Neural cell (in vitro differentiated cells): ENCODE results near the gene SHB. TPM values are rescaled to one million over a fixed set of nuclear protein-coding genes. Genes with fewer than 3 reads are reported as not detected.

ENCODE experiments used
- H2AFZ ChIP-seq: fragments of 200-600, 300-800 bp; sonication (generic), shearing (Covaris generic); 2 replicates; pipeline ENCODE4 v1.6.0; 2014; ENCODE audit warnings: low read depth, mild to moderate bottlenecking, antibody characterized with exemption, low read length, moderate library complexity
- H3F3A ChIP-seq: fragments of 200-600 bp; shearing (Covaris generic); 2 replicates; pipeline ENCODE4 v1.6.1; 2016; ENCODE audit warnings: mild to moderate bottlenecking, moderate library complexity, mixed read lengths, antibody characterized with exemption, low read length; ENCODE audit not compliant: insufficient read depth, poor library complexity, severe bottlenecking
- H3K27ac ChIP-seq: fragments of 200-600, 300-800 bp; sonication (generic), shearing (Covaris generic); 2 replicates; pipeline ENCODE4 v1.5.1; 2014; ENCODE audit warnings: mild to moderate bottlenecking, low read length, moderate library complexity
- H3K27me3 ChIP-seq: fragments of 300-800, 200-600 bp; sonication (generic), shearing (Covaris generic); 2 replicates; pipeline ENCODE4 v1.6.0; 2014; ENCODE audit warnings: mild to moderate bottlenecking, low read depth, low read length, moderate library complexity; ENCODE audit not compliant: insufficient read depth
- H3K36me3 ChIP-seq: fragments of 300-800, 200-600 bp; sonication (generic), shearing (Covaris generic); 2 replicates; pipeline ENCODE4 v1.5.1; 2014; ENCODE audit warnings: mild to moderate bottlenecking, antibody characterized with exemption, low read length, moderate library complexity; ENCODE audit not compliant: insufficient read depth
- H3K4me2 ChIP-seq: fragments of 300-800, 200-600 bp; sonication (generic), shearing (Covaris generic); 2 replicates; pipeline ENCODE4 v1.6.0; 2014; ENCODE audit warnings: mild to moderate bottlenecking, low read length
- H3K4me3 ChIP-seq: fragments of 300-800, 200-600 bp; sonication (generic), shearing (Covaris generic); 2 replicates; pipeline ENCODE4 v1.5.1; 2014; ENCODE audit warnings: mild to moderate bottlenecking, low read length, moderate library complexity
- H3K79me2 ChIP-seq: fragments of 200-600 bp; shearing (Covaris generic); replicated peaks from 2 replicates; pipeline ENCODE4 v1.6.0; 2014; ENCODE audit warnings: mild to moderate bottlenecking, low read length, moderate library complexity; ENCODE audit not compliant: insufficient read depth
- H3K9ac ChIP-seq: fragments of 300-800, 200-600 bp; sonication (generic), shearing (Covaris generic); 2 replicates; pipeline ENCODE4 v1.6.1; 2016; ENCODE audit warnings: mild to moderate bottlenecking, low read length, mixed read lengths
- H3K9me2 ChIP-seq: fragments of 200-600 bp; shearing (Covaris generic); 2 replicates; pipeline ENCODE4 v1.6.1; 2016; ENCODE audit warnings: mild to moderate bottlenecking, low read length, mixed read lengths; ENCODE audit not compliant: insufficient read depth
- H3K9me3 ChIP-seq: fragments of 200-600, 300-800 bp; sonication (generic), shearing (Covaris generic); 2 replicates; pipeline ENCODE4 v1.6.1; 2016; ENCODE audit warnings: mild to moderate bottlenecking, mixed run types, low read length, moderate library complexity, mixed read lengths
- H4K20me1 ChIP-seq: fragments of 200-600 bp; shearing (Covaris generic); 2 replicates; pipeline ENCODE4 v1.6.1; 2016; ENCODE audit warnings: mild to moderate bottlenecking, mixed run types; ENCODE audit not compliant: insufficient read depth
- EP300 ChIP-seq: fragments of 450-650 bp; conservative IDR thresholded peaks from 2 replicates; pipeline ENCODE4 v1.6.1; 2014; ENCODE audit warnings: antibody characterized with exemption, mild to moderate bottlenecking, moderate library complexity; ENCODE audit not compliant: poor library complexity, severe bottlenecking
- EZH2 ChIP-seq: fragments of 200-600, 300-800 bp; shearing (Covaris generic), sonication (generic); IDR thresholded peaks from 2 replicates; pipeline ENCODE4 v1.6.1; 2014; ENCODE audit warnings: antibody characterized with exemption, low read length, borderline replicate concordance, mild to moderate bottlenecking; ENCODE audit not compliant: insufficient read depth, poor library complexity, severe bottlenecking
- MXI1 ChIP-seq: fragments of 450-650 bp; conservative IDR thresholded peaks from 2 replicates; pipeline ENCODE4 v1.6.1; 2014; ENCODE audit warnings: antibody characterized with exemption, mild to moderate bottlenecking; ENCODE audit not compliant: poor library complexity, severe bottlenecking
- POLR2AphosphoS5 ChIP-seq: IDR thresholded peaks from 2 replicates; pipeline ENCODE4 v1.6.1; 2012
- RAD21 ChIP-seq: fragments of 450-650 bp; conservative IDR thresholded peaks from 2 replicates; pipeline ENCODE4 v1.6.1; 2014; ENCODE audit warnings: antibody characterized with exemption, mild to moderate bottlenecking, moderate library complexity
- SMC3 ChIP-seq: fragments of 450-650 bp; conservative IDR thresholded peaks from 2 replicates; pipeline ENCODE4 v1.6.1; 2014; ENCODE audit warnings: antibody characterized with exemption, mild to moderate bottlenecking, moderate library complexity; ENCODE audit not compliant: poor library complexity
- TAF1 ChIP-seq: IDR thresholded peaks from 2 replicates; pipeline ENCODE4 v1.6.1; 2012; ENCODE audit warnings: low read depth
- polyA plus RNA-seq: library from polyadenylated mRNA; depleted of rRNA; stranded (reverse); fragments of >200 nt; gene quantifications from 2 replicates; pipeline ENCODE4 v1.2.3, GENCODE V29; 2014
- TF ChIP-seq, protein P1 (sequence below): IDR thresholded peaks from 2 replicates; pipeline ENCODE4 v1.6.1; 2012; ENCODE audit warnings: borderline replicate concordance
- TF ChIP-seq, protein P2 (sequence below): fragments of 450-650 bp; IDR thresholded peaks from 2 replicates; pipeline ENCODE4 v1.5.1; 2014; ENCODE audit warnings: antibody characterized with exemption, mild to moderate bottlenecking, moderate library complexity; ENCODE audit not compliant: poor library complexity, severe bottlenecking

The SHB gene
- polyA plus RNA-seq, 1 donor from 2014 or later: 17.5 TPM

DNA sequence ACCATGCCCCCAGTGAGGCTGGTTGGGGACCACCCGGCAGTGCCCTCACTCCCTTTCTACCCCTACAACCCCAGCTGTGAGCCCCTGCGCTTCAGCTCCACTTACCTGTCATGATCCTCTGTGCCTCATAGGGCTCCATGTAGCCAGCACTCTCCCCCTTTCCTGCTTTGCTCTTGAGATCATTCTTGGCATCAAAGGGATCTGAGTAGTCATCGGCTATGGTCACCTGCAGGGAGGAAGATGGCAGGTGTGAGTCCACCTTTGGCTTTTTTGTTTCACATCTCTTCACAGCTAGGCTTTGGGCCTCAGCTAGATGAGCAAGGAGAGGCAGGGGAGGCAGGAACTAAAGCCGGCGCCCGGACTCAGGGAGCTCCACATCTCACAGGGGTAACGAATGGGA is 53.1 kb downstream of the SHB start:
- H3K4me2 ChIP-seq: no peak overlapping the region
- TF ChIP-seq, protein P1, sequence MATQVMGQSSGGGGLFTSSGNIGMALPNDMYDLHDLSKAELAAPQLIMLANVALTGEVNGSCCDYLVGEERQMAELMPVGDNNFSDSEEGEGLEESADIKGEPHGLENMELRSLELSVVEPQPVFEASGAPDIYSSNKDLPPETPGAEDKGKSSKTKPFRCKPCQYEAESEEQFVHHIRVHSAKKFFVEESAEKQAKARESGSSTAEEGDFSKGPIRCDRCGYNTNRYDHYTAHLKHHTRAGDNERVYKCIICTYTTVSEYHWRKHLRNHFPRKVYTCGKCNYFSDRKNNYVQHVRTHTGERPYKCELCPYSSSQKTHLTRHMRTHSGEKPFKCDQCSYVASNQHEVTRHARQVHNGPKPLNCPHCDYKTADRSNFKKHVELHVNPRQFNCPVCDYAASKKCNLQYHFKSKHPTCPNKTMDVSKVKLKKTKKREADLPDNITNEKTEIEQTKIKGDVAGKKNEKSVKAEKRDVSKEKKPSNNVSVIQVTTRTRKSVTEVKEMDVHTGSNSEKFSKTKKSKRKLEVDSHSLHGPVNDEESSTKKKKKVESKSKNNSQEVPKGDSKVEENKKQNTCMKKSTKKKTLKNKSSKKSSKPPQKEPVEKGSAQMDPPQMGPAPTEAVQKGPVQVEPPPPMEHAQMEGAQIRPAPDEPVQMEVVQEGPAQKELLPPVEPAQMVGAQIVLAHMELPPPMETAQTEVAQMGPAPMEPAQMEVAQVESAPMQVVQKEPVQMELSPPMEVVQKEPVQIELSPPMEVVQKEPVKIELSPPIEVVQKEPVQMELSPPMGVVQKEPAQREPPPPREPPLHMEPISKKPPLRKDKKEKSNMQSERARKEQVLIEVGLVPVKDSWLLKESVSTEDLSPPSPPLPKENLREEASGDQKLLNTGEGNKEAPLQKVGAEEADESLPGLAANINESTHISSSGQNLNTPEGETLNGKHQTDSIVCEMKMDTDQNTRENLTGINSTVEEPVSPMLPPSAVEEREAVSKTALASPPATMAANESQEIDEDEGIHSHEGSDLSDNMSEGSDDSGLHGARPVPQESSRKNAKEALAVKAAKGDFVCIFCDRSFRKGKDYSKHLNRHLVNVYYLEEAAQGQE: no peak
- TF ChIP-seq EP300: no peak
- no peak for TF ChIP-seq RAD21
- TF ChIP-seq POLR2AphosphoS5: no peak
- TF ChIP-seq, protein P2, sequence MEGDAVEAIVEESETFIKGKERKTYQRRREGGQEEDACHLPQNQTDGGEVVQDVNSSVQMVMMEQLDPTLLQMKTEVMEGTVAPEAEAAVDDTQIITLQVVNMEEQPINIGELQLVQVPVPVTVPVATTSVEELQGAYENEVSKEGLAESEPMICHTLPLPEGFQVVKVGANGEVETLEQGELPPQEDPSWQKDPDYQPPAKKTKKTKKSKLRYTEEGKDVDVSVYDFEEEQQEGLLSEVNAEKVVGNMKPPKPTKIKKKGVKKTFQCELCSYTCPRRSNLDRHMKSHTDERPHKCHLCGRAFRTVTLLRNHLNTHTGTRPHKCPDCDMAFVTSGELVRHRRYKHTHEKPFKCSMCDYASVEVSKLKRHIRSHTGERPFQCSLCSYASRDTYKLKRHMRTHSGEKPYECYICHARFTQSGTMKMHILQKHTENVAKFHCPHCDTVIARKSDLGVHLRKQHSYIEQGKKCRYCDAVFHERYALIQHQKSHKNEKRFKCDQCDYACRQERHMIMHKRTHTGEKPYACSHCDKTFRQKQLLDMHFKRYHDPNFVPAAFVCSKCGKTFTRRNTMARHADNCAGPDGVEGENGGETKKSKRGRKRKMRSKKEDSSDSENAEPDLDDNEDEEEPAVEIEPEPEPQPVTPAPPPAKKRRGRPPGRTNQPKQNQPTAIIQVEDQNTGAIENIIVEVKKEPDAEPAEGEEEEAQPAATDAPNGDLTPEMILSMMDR: no peak
- no peak for TF ChIP-seq EZH2
- no peak for TF ChIP-seq SMC3
- TF ChIP-seq TAF1: no peak
- no peak for TF ChIP-seq MXI1
- H3K9me3 ChIP-seq: no peaks in the 10 kb centered on the region
- no peak overlapping the region for H2AFZ ChIP-seq
- H3K27ac ChIP-seq: peak overlapping the region; percentile 77
- no peak overlapping the region for H3K9ac ChIP-seq
- H3K79me2 ChIP-seq: peaks cover 58% of the 10 kb centered on the region
- H3K4me3 ChIP-seq: no peak overlapping the region
- no peaks in the 10 kb centered on the region for H3K36me3 ChIP-seq
- H3K9me2 ChIP-seq: no peaks in the 10 kb centered on the region
- no peaks in the 10 kb centered on the region for H3F3A ChIP-seq
- no peaks in the 10 kb centered on the region for H3K27me3 ChIP-seq
- H4K20me1 ChIP-seq: no peaks in the 10 kb centered on the region

DNA sequence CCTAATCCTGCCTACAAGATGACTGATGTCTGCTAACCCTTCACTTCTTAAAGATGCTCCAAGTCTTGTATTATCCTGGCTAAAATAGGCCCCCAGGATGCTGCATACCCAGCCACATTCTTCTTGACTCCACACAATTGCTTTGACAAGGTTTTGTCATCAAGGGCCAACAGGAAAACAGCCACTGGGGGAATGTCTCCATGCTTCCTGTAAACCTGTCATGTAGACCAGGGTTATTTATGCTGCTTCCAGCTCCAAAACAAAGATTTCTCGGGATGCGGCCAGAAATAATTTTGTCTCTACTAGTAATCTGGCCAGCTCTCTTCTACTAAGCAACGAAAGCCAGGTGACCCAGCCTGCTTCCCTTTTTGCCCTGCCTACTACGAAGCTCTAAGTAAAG is 53.8 kb downstream of the SHB start:
- H3K9ac ChIP-seq: no peak overlapping the region
- H3K9me3 ChIP-seq: no peaks in the 10 kb centered on the region
- no peaks in the 10 kb centered on the region for H3K9me2 ChIP-seq
- no peak overlapping the region for H3K27ac ChIP-seq
- H3F3A ChIP-seq: no peaks in the 10 kb centered on the region
- H3K4me2 ChIP-seq: no peak overlapping the region
- peaks cover 54% of the 10 kb centered on the region for H3K79me2 ChIP-seq
- H2AFZ ChIP-seq: no peak overlapping the region
- H3K4me3 ChIP-seq: no peak overlapping the region
- TF ChIP-seq TAF1: no peak
- TF ChIP-seq, protein P2: no peak
- TF ChIP-seq, protein P1: no peak
- TF ChIP-seq POLR2AphosphoS5: no peak
- no peak for TF ChIP-seq SMC3
- TF ChIP-seq EZH2: no peak
- no peak for TF ChIP-seq RAD21
- no peak for TF ChIP-seq EP300
- no peak for TF ChIP-seq MXI1
- H3K36me3 ChIP-seq: no peaks in the 10 kb centered on the region
- no peaks in the 10 kb centered on the region for H4K20me1 ChIP-seq
- no peaks in the 10 kb centered on the region for H3K27me3 ChIP-seq
